PC-3 (cell line): ENCODE data around the gene LRRC8C. TPM values are rescaled to one million over a fixed set of nuclear protein-coding genes. Genes with fewer than 3 reads are reported as not detected.

Experiments
- ATAC-seq: fragments of 200-7000 bp; cut with Tn5 transposase; 2 replicates; pipeline ENCODE4 v1.9.1; 2020; ENCODE audit warnings: mild to moderate bottlenecking, moderate library complexity
- Bru-seq: library from RNA; stranded (reverse); fragments of 400-500 nt; gene quantifications from one replicate; lab custom pipeline; 2021; lab: Mats Ljungman, UMichigan
- BruChase-seq, 2 experiments: library from RNA; stranded (reverse); fragments of 400-500 nt; gene quantifications; one replicate each; lab custom pipeline; 2021; lab: Mats Ljungman, UMichigan
- BruUV-seq: library from RNA; stranded (reverse); fragments of 400-500 nt; replicated peaks from 2 replicates; lab custom pipeline; 2021; lab: Mats Ljungman, UMichigan
- CTCF ChIA-PET: fragments of 300-600 bp; sonication (Branson Sonifier 250); formaldehyde crosslinking; loops from one replicate; lab custom pipeline; 2022; ENCODE audit warnings: antibody characterized with exemption; lab: Charles Lee
- POLR2A ChIA-PET: fragments of 300-600 bp; sonication (Branson Sonifier 250); formaldehyde crosslinking; loops from one replicate; lab custom pipeline; 2022; ENCODE audit warnings: antibody characterized with exemption; ENCODE audit not compliant: unreplicated experiment; lab: Charles Lee
- DNase-seq: peaks from one replicate; pipeline ENCODE4 v3.0.0-alpha.2; 2015
- H2AFZ ChIP-seq: fragments of 300-600 bp; sonication (generic); 2 replicates; pipeline ENCODE4 v1.6.0; 2016; ENCODE audit warnings: antibody characterized with exemption, low read length
- H3F3A ChIP-seq: fragments of 300-600 bp; sonication (generic); one replicate; pipeline ENCODE4 v1.6.0; 2017; ENCODE audit warnings: antibody characterized with exemption, low read length, control low read depth, mild to moderate bottlenecking; ENCODE audit not compliant: unreplicated experiment
- H3K27ac ChIP-seq: fragments of 300-600 bp; sonication (generic); 2 replicates; pipeline ENCODE4 v1.5.1; 2016; ENCODE audit warnings: mild to moderate bottlenecking, low read length
- H3K27me3 ChIP-seq: fragments of 300-600 bp; sonication (generic); 2 replicates; pipeline ENCODE4 v1.6.1; 2016; ENCODE audit warnings: low read length, mixed read lengths
- H3K36me3 ChIP-seq: fragments of 300-600 bp; sonication (generic); 2 replicates; pipeline ENCODE4 v1.6.1; 2016; ENCODE audit warnings: low read depth, mixed run types, low read length, mixed read lengths
- H3K4me1 ChIP-seq: fragments of 300-600 bp; sonication (generic); 2 replicates; pipeline ENCODE4 v1.5.1; 2016; ENCODE audit warnings: low read length; ENCODE audit not compliant: insufficient read depth
- H3K4me2 ChIP-seq: fragments of 300-600 bp; sonication (generic); 2 replicates; pipeline ENCODE4 v1.6.0; 2016; ENCODE audit warnings: low read length
- H3K4me3 ChIP-seq: fragments of 300-600 bp; sonication (generic); 2 replicates; pipeline ENCODE4 v1.5.1; 2016; ENCODE audit warnings: mild to moderate bottlenecking, low read length, mixed read lengths
- H3K79me2 ChIP-seq: fragments of 300-600 bp; sonication (generic); 2 replicates; pipeline ENCODE4 v1.6.1; 2017; ENCODE audit warnings: low read length, mixed read lengths
- H3K9ac ChIP-seq: fragments of 300-600 bp; sonication (generic); 2 replicates; pipeline ENCODE4 v1.6.0; 2016; ENCODE audit warnings: mild to moderate bottlenecking, low read length
- H3K9me2 ChIP-seq: fragments of 300-600 bp; sonication (generic); replicated peaks from 2 replicates; pipeline ENCODE4 v1.6.1; 2016; ENCODE audit warnings: mixed run types, low read length, mixed read lengths
- H3K9me3 ChIP-seq: fragments of 300-600 bp; sonication (generic); 2 replicates; pipeline ENCODE4 v1.6.1; 2016; ENCODE audit warnings: low read length, mixed read lengths
- H4K20me1 ChIP-seq: fragments of 300-600 bp; sonication (generic); 2 replicates; pipeline ENCODE4 v1.6.1; 2016; ENCODE audit warnings: low read length, mixed read lengths
- CTCF ChIP-seq: fragments of 300-600 bp; sonication (generic); conservative IDR thresholded peaks from 2 replicates; pipeline ENCODE4 v1.5.1; 2017; ENCODE audit warnings: antibody characterized with exemption, low read depth, mild to moderate bottlenecking, low read length
- EZH2 ChIP-seq: fragments of 300-600 bp; sonication (generic); IDR thresholded peaks from one replicate; pipeline ENCODE4 v1.6.1; 2017; ENCODE audit warnings: antibody characterized with exemption, mild to moderate bottlenecking, low read length; ENCODE audit not compliant: unreplicated experiment
- EZH2phosphoT487 ChIP-seq: fragments of 300-600 bp; sonication (generic); IDR thresholded peaks from 2 replicates; pipeline ENCODE4 v1.6.1; 2018; ENCODE audit warnings: mild to moderate bottlenecking, antibody characterized with exemption, low read length, borderline replicate concordance
- intact Hi-C: fragments of 100-400 bp; cut with micrococcal nuclease; formaldehyde crosslinking; loops from 2 replicates; pipeline ENCODE4 v1.9.0; 2023
- long read RNA-seq: library from polyadenylated mRNA; unstranded; transcript quantifications from one replicate; pipeline ENCODE4 v2.0.0, GENCODE V29; 2021; ENCODE audit not compliant: unreplicated experiment
- total RNA-seq: library from RNA; depleted of rRNA; stranded (reverse); fragments of >200 nt; gene quantifications from 2 replicates; pipeline ENCODE4 v1.2.3, GENCODE V29; 2014; rRNA removed

The LRRC8C gene
- total RNA-seq = 3.4 and 4.3 TPM in 2 replicates
- percentile 57 among the genes with signal in this experiment for Bru-seq, nascent RNA
- BruChase-seq, experiment 1, labeled RNA remaining after a 6-hour chase = percentile 87 among the genes with signal in this experiment
- percentile 75 among the genes with signal in this experiment for BruChase-seq, experiment 2, labeled RNA remaining after a 2-hour chase
- long read RNA-seq, full-length matches to known transcripts = 4 of 6 reads
- long read RNA-seq, partial matches to known transcripts = 1 of 6 reads
- long read RNA-seq, other reads (novel, unspliced or antisense) = 1 of 6 reads

- intact Hi-C loops = loop anchor here (1.0 kb wide), 1 partner anchor 131 kb away; no protein-coding TSS in a partner anchor
- Histone ChIP-seq H4K20me1 (no peaks in the 10 kb centered on the region), H3K9me3 (no peaks in the 10 kb centered on the region), H3K36me3 (no peaks in the 10 kb centered on the region), H3F3A (peaks cover 7% of the 10 kb centered on the region), H2AFZ (peak within 1 kb of the TSS; percentile 96), H3K79me2 (peaks cover 28% of the 10 kb centered on the region), H3K4me2 (peak within 1 kb of the TSS; percentile 84), H3K27ac (no peak within 1 kb of the TSS), H3K27me3 (no peaks in the 10 kb centered on the region), H3K9me2 (no peaks in the 10 kb centered on the region), H3K4me1 (peaks cover 32% of the 10 kb centered on the region), H3K4me3 (peak within 1 kb of the TSS; percentile 77), H3K9ac (peak within 1 kb of the TSS; percentile 73)
- CTCF ChIA-PET = interaction anchor here (0.6 to 1.1 kb wide), 3 partner anchors 10 to 130 kb away, joined by 3 to 12 read pairs (median 3); no protein-coding TSS in a partner anchor
- POLR2A ChIA-PET = no interaction called here
- BruUV-seq = no TSS peak
- ATAC-seq (peak; percentile 68), DNase-seq (peak; percentile 74)
- TF ChIP-seq CTCF = no peak; the same call in 1 of the 2 replicates
- TF ChIP-seq EZH2 = no peak
Observed at GRCh38 chr1:89632657-89633247, at the start of gene LRRC8C. Gene LRRC8C (plus strand): TSS chr1:89633120. CDS start chr1:89686474, 53,354 bp downstream.

- ChIA-PET CTCF (no interaction called here), POLR2A (no interaction called here)
- Histone ChIP-seq H3K27me3 (no peaks in the 10 kb centered on the region), H3K79me2 (no peaks in the 10 kb centered on the region), H3F3A (no peaks in the 10 kb centered on the region), H3K4me2 (no peak overlapping the region), H3K4me3 (no peak overlapping the region), H3K4me1 (no peaks in the 10 kb centered on the region), H3K27ac (no peak overlapping the region), H3K36me3 (peaks cover 29% of the 10 kb centered on the region), H3K9me2 (no peaks in the 10 kb centered on the region), H4K20me1 (no peaks in the 10 kb centered on the region), H2AFZ (no peak overlapping the region), H3K9ac (no peak overlapping the region), H3K9me3 (no peaks in the 10 kb centered on the region)
- ATAC-seq = no peak
- no TSS peak for BruUV-seq
- intact Hi-C loops = no loop called here
- TF ChIP-seq EZH2phosphoT487 (no peak), EZH2 (no peak), CTCF (no peak)
- no peak for DNase-seq
Observed at GRCh38 chr1:89584211-89584610, 48.7 kb upstream of the LRRC8C start.

- no TSS peak for BruUV-seq
- DNase-seq (no peak), ATAC-seq (no peak)
- Histone ChIP-seq H3K79me2 (no peaks in the 10 kb centered on the region), H3K4me1 (no peaks in the 10 kb centered on the region), H4K20me1 (no peaks in the 10 kb centered on the region), H3K9me3 (no peaks in the 10 kb centered on the region), H3K9me2 (no peaks in the 10 kb centered on the region), H3K4me3 (no peak overlapping the region), H3K36me3 (peaks cover 27% of the 10 kb centered on the region), H3K27me3 (no peaks in the 10 kb centered on the region), H3K9ac (no peak overlapping the region), H3K27ac (no peak overlapping the region), H2AFZ (no peak overlapping the region), H3F3A (no peaks in the 10 kb centered on the region), H3K4me2 (no peak overlapping the region)
- intact Hi-C loops = no loop called here
- TF ChIP-seq CTCF = no peak
- no peak for TF ChIP-seq EZH2phosphoT487
- no peak for TF ChIP-seq EZH2
- CTCF ChIA-PET = no interaction called here
- POLR2A ChIA-PET = no interaction called here
Observed at GRCh38 chr1:89584781-89585180, 48.1 kb upstream of the LRRC8C start.
